Measurements from ENCODE around the gene KRT13.

DNA sequence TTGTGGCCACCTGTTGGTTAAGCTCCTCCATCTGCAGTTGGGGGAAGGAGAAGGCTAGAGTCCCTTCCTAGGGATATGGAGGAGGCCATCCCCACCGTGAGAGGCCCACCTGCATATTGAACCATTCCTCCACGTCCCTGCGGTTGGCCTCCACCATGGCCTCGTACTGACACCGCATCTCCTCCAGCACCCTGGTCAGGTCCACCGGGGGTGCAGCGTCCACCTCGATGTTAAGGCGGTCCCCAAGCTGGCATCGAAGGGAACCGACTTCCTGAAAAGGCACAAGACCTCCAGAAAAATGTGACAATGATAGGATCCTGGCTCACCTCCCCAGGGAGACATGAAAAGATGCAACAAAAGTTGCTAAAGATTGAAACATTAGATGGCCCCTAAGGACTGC, 41.2 kb downstream of the KRT13 start:
- TF ChIP-seq, protein P1, sequence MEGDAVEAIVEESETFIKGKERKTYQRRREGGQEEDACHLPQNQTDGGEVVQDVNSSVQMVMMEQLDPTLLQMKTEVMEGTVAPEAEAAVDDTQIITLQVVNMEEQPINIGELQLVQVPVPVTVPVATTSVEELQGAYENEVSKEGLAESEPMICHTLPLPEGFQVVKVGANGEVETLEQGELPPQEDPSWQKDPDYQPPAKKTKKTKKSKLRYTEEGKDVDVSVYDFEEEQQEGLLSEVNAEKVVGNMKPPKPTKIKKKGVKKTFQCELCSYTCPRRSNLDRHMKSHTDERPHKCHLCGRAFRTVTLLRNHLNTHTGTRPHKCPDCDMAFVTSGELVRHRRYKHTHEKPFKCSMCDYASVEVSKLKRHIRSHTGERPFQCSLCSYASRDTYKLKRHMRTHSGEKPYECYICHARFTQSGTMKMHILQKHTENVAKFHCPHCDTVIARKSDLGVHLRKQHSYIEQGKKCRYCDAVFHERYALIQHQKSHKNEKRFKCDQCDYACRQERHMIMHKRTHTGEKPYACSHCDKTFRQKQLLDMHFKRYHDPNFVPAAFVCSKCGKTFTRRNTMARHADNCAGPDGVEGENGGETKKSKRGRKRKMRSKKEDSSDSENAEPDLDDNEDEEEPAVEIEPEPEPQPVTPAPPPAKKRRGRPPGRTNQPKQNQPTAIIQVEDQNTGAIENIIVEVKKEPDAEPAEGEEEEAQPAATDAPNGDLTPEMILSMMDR (IDR thresholded peaks at IDR 0.05; ENCODE audit: low read length): no peak
- no peak for TF ChIP-seq EZH2 (IDR thresholded peaks at IDR 0.05; ENCODE audit: borderline replicate concordance, low read length)

Measured in OCI-LY1 (cell line).